ENCODE measurements around the gene NKAIN1.
"Not testable (repeated sequence)": the region's sequence is repeated elsewhere in the genome, so short reads cannot be mapped to it uniquely, and the experiment has no call there.

The NKAIN1 gene

DNA sequence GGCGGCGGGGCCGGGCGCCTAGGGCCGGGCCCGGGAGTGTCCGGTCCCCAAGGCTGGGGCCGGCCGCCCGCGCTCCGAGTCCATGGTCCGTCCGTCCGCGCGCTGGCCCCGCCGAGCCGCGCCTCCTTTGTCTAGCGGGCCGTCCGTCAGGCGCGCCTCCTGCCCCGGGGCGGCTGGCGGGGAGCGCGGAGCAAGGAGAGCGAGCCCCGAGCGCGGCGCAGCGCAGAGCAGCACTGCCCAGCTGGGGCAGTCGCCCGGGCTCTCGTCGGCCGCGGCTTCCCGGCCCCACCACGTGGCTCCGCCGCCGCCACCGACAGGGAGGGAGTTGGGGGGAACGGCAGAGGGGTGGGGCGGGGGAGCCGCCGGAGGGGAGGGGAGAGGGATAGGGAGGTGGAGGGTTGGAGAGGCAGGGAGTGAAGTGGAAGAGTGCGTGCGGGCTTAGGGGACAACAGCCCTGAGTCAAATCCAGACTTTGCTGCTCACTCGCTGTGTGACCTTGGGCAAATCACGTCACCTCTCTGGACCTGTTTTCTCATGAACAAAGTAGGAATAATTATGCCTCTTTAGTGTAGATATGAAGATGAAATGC lies at the start of gene NKAIN1:
NKAIN1 (minus strand) TSS at position 235 of the 589 bp plus-strand sequence. CDS start 340 bp downstream, outside the sequence.
- no peak within 1 kb of the TSS for H3K27ac ChIP-seq
- CTCF ChIA-PET: no interaction called here
- no peak for TF ChIP-seq CTCF (conservative IDR thresholded peaks at IDR 0.05; ENCODE audit: low read depth)
- POLR2A ChIA-PET (ENCODE audit: low non-redundant PET): no interaction called here
- peak; percentile 28 for DNase-seq (ENCODE audit: low spot score)

GRCh38 chr1:31289021-31289420 lies 49.3 kb upstream of the NKAIN1 start:
- TF ChIP-seq CTCF (conservative IDR thresholded peaks at IDR 0.05; ENCODE audit: low read depth): no peak
- no peak for DNase-seq (ENCODE audit: low spot score)
- no peak overlapping the region for H3K27ac ChIP-seq
- POLR2A ChIA-PET (ENCODE audit: low non-redundant PET): no interaction called here
- CTCF ChIA-PET: no interaction called here

DNA sequence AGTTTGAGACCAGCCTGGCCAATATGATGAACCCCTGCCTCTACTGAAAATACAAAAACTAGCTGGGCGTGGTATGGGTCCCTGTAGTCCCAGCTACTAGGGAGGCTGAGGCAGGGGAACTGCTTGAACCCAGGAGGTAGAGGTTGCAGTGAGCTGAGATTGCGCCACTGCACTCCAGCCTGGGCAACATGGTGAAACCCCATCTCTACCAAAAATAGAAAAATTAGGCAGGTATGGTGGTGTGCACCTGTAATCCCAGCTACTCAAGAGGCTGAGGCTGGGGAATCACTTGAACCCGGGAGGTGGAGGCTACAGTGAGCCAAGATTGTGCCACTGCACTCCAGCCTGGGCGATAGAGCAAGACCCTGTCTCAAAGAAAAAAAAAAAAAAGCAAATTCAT lies 48.1 kb upstream of the NKAIN1 start:
- POLR2A ChIA-PET (ENCODE audit: low non-redundant PET); CTCF ChIA-PET; H3K27ac ChIP-seq; DNase-seq (ENCODE audit: low spot score): not testable (repeated sequence)

DNA sequence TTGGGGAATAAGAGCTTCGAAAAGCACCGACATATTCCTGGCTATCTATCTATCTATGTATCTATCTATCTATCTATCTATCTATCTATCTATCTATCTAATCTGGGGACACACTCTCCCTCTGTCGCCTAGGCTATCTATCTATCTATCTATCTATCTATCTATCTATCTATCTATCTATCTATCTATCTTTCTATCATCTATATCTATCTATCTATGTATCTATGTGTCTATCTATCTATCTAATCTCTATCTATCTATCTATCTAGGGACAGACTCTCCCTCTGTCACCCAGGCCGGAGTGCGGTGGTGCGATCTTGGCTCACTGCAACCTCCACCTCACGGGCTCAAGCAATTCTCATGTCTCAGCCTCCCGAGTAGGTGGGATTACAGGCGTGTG lies 42.7 kb upstream of the NKAIN1 start:
- CTCF ChIA-PET; DNase-seq (ENCODE audit: low spot score); POLR2A ChIA-PET (ENCODE audit: low non-redundant PET); H3K27ac ChIP-seq: not testable (repeated sequence)

DNA sequence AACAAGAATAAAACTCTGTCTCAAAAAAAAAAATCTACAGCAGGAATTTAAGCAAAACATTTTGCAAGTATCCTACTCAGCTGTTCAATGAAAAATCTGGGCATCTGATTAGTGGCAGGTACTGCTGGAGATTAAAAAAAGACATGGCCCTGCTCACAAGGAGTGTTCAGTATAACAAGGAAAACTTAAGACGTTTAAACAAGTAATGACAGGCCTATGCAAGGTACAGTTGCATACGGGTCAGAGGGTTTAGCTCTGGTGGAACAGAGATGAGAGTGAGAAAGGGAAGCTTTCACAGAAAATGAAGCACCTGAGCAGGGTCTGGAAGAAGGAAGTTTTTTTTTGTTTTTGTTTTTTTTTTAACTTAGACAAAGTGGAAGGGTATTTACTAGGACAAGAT lies 33.9 kb upstream of the NKAIN1 start:
- DNase-seq (ENCODE audit: low spot score): peak; percentile 30
- ChIA-PET POLR2A (ENCODE audit: low non-redundant PET) (interaction anchor here (0.6 kb wide), 1 partner anchor 23 kb away, joined by 5 read pairs; the partner anchor contains the start of genes SNRNP40 and ZCCHC17), CTCF (interaction anchor here (0.6 to 1.5 kb wide), 2 partner anchors 15 to 89 kb away, joined by 3 to 4 read pairs; no protein-coding TSS in a partner anchor)
- H3K27ac ChIP-seq: peak overlapping the region; percentile 61
- TF ChIP-seq CTCF (conservative IDR thresholded peaks at IDR 0.05; ENCODE audit: low read depth): no peak

- no peak for DNase-seq (ENCODE audit: low spot score)
- CTCF ChIA-PET: interaction anchor here (0.6 to 1.5 kb wide), 2 partner anchors 87 to 88 kb away, joined by 3 to 4 read pairs; no protein-coding TSS in a partner anchor
- H3K27ac ChIP-seq: no peak overlapping the region
- POLR2A ChIA-PET (ENCODE audit: low non-redundant PET): no interaction called here
- TF ChIP-seq CTCF (conservative IDR thresholded peaks at IDR 0.05; ENCODE audit: low read depth): no peak
Observed at GRCh38 chr1:31272369-31272768, 32.7 kb upstream of the NKAIN1 start.

DNA sequence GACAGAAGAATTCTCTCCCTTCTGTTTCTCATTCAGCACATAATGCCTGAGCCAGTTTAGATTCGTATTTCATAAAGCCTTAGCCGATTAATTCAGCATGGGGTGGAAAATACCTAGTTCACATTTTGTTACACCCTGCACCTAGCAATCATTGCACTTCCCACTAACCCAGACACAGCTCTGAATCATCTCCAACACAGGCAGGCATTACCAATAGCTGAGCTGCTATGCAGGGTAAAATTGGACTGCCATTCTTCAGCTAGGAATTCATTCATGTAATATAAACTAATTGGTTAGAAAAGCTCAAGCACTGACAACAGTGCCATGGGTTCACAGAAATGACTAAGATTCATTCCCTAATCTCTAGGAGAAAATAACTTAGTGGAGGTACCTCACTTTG lies 26.9 kb upstream of the NKAIN1 start:
- ChIA-PET POLR2A (ENCODE audit: low non-redundant PET) (no interaction called here), CTCF (interaction anchor here (0.5 to 0.7 kb wide), 2 partner anchors 487 to 533 kb away, joined by 3 to 5 read pairs; no protein-coding TSS in a partner anchor)
- no peak for DNase-seq (ENCODE audit: low spot score)
- no peak for TF ChIP-seq CTCF (conservative IDR thresholded peaks at IDR 0.05; ENCODE audit: low read depth)
- no peak overlapping the region for H3K27ac ChIP-seq

Measured in RWPE1 (cell line).